Pancreas (tissue), 10 donors: ENCODE data around the gene ZMYND8. TPM values are rescaled to one million over a fixed set of nuclear protein-coding genes. Genes with fewer than 3 reads are reported as not detected.
"Not testable (repeated sequence)": the region's sequence is repeated elsewhere in the genome, so short reads cannot be mapped to it uniquely, and the experiment has no call there.

ENCODE experiments used
- ATAC-seq, 4 donors: fragments of 200-7000 bp; cut with Tn5 transposase; one replicate each; pipeline versions ENCODE4 v1.8.0 to v1.9.1; 2020; ENCODE audit warnings: mild to moderate bottlenecking in 4 of 4, moderate library complexity in 4 of 4
- DNase-seq, 6 donors: peaks; one replicate each; pipeline ENCODE4 v3.0.0-alpha.2; 2020
- FAIRE-seq: peaks from 2 replicates; lab custom pipeline; 2012; peaks lifted over from hg19 to GRCh38; lab: Jason Lieb, UNC
- H3K27ac ChIP-seq, 4 donors: fragments of 200-600 bp; sonication (generic); 1 replicate in 3 of 4; 2 replicates in 1 of 4; pipeline versions ENCODE4 v1.5.0 to v1.8.0; 2020
- H3K27me3 ChIP-seq, 4 donors: fragments of 200-600 bp; one replicate each; pipeline ENCODE4 v1.8.0; 2021
- H3K36me3 ChIP-seq, 3 donors: fragments of 200-600 bp; sonication (generic) in 1 of 3; one replicate each; pipeline versions ENCODE4 v1.5.0 to v1.8.0; 2020 to 2021
- H3K4me1 ChIP-seq, 3 donors: fragments of 200-600 bp; one replicate each; pipeline ENCODE4 v1.8.0; 2021
- H3K4me3 ChIP-seq, 4 donors: fragments of 200-600 bp; sonication (generic) in 2 of 4; one replicate each; pipeline versions ENCODE4 v1.5.0 to v1.8.0; 2020 to 2021
- H3K9me3 ChIP-seq, 4 donors: fragments of 200-600 bp; one replicate each; pipeline ENCODE4 v1.8.0; 2021
- CTCF ChIP-seq, 4 donors: fragments of 200-600 bp; sonication (generic) in 3 of 4; IDR thresholded peaks; one replicate each; pipeline versions ENCODE4 v1.5.0 to v1.8.0; 2021; ENCODE audit warnings: antibody characterized with exemption in 4 of 4
- WGBS, 2 donors: extraction: QIAGEN DNeasy Blood & Tissue Kit; methylation state at CpG; one replicate each; pipeline ENCODE4 v1.1.7; 2013; 5-methylcytosine and 5-hydroxymethylcytosine counted together
- intact Hi-C, 3 donors: fragments of 100-400 bp; cut with DNase I; formaldehyde crosslinking; loops; one replicate each; pipeline versions ENCODE4 v1.11.1 to v1.14.2; 2022
- polyA plus RNA-seq, 2 donors: library from polyadenylated mRNA; stranded (reverse); fragments of 200-250 nt; gene quantifications; one replicate each; pipeline ENCODE4 v1.2.3, GENCODE V29; 2013
- total RNA-seq, 6 donors: library from RNA; stranded (reverse); fragmentation: NEBNext Ultra II Directional in 4 of 6; extraction: Animal tissue kit (Norgen Biotek cat#: 25700) in 4 of 6; gene quantifications; one replicate each; pipeline versions ENCODE4 v1.2.1 to v1.2.4, GENCODE V29; 2021 to 2023
- donor health status: healthy with polysubstance abuse.
- donor health status: DM: no; HTN: no; CAD: no; lungs with moderate emphysema.
- donor health status: DM: no; HTN: no; CAD: no.
- donor health status: control.
- donor health status: control.
- donor health status: Bipolar disorder and iron deficiency.
- donor health status: DM: yes; HTN: yes; CAD: no.
- donor health status: DM: no; HTN: no; CAD: no.
- donor health status: DM: no; HTN: no; CAD: no.
- donor health status: DM: yes; HTN: yes; CAD: no.

ZMYND8 gene
- total and polyA plus RNA-seq, 8 donors = 10.8 to 25.6 (median 17.2) TPM

- WGBS, 2 donors = 94 to 99% methylated on average over 6 of the region's 6 CpGs
- no peaks in the 10 kb centered on the region for H3K27me3 ChIP-seq
- FAIRE-seq (no peak), DNase-seq (no peak), ATAC-seq (no peak)
- no peak overlapping the region for H3K4me3 ChIP-seq
- intact Hi-C loops = no loop called here
- H3K4me1 ChIP-seq = no peaks in the 10 kb centered on the region
- no peak for TF ChIP-seq CTCF (IDR thresholded peaks at IDR 0.05)
- H3K27ac ChIP-seq = no peak overlapping the region
- peaks cover 0 to 34% (median 6%) of the 10 kb centered on the region in 3 donors for H3K36me3 ChIP-seq
- H3K9me3 ChIP-seq = no peaks in the 10 kb centered on the region
Observed at GRCh38 chr20:47292581-47292980, 63.9 kb downstream of the ZMYND8 start.

GRCh38 chr20:47290666-47291430, 65.7 kb downstream of the ZMYND8 start:
- H3K27ac ChIP-seq = no peak overlapping the region
- intact Hi-C loops = no loop called here
- no peak overlapping the region for H3K4me3 ChIP-seq
- DNase-seq (no peak), ATAC-seq (no peak), FAIRE-seq (no peak)
- H3K27me3 ChIP-seq = no peaks in the 10 kb centered on the region
- no peaks in the 10 kb centered on the region for H3K9me3 ChIP-seq
- TF ChIP-seq CTCF (IDR thresholded peaks at IDR 0.05) = no peak
- peaks cover 0 to 26% (median 6%) of the 10 kb centered on the region in 3 donors for H3K36me3 ChIP-seq
- H3K4me1 ChIP-seq = no peaks in the 10 kb centered on the region
- WGBS, 2 donors = 93 to 94% methylated on average over 11 of the region's 11 CpGs

- no peaks in the 10 kb centered on the region for H3K9me3 ChIP-seq
- no peak for TF ChIP-seq CTCF (IDR thresholded peaks at IDR 0.05)
- intact Hi-C loops = no loop called here
- 95 to 96% methylated on average over 3 of the region's 3 CpGs for WGBS, 2 donors
- H3K36me3 ChIP-seq = peaks cover 3 to 26% (median 6%) of the 10 kb centered on the region in 3 donors
- no peak overlapping the region for H3K27ac ChIP-seq
- no peak for ATAC-seq
- DNase-seq = no peak
- H3K4me3 ChIP-seq = no peak overlapping the region
- no peaks in the 10 kb centered on the region for H3K4me1 ChIP-seq
- H3K27me3 ChIP-seq = no peaks in the 10 kb centered on the region
- no peak for FAIRE-seq
Observed at GRCh38 chr20:47290008-47290407, 66.5 kb downstream of the ZMYND8 start.

- H3K4me1 ChIP-seq = no peaks in the 10 kb centered on the region
- no peaks in the 10 kb centered on the region for H3K9me3 ChIP-seq
- H3K4me3 ChIP-seq = no peak overlapping the region
- TF ChIP-seq CTCF (IDR thresholded peaks at IDR 0.05) = no peak
- FAIRE-seq (no peak), DNase-seq (no peak), ATAC-seq (no peak)
- 89% methylated on average over 3 of the region's 3 CpGs for WGBS, 2 donors
- intact Hi-C loops = no loop called here
- peaks cover 3 to 26% (median 6%) of the 10 kb centered on the region in 3 donors for H3K36me3 ChIP-seq
- H3K27me3 ChIP-seq = no peaks in the 10 kb centered on the region
- no peak overlapping the region for H3K27ac ChIP-seq
Observed at GRCh38 chr20:47289096-47289495, 67.4 kb downstream of the ZMYND8 start.

GRCh38 chr20:47288530-47288929, 68.0 kb downstream of the ZMYND8 start:
- WGBS, 2 donors = 97 to 100% methylated on average over 8 of the region's 8 CpGs
- H3K4me3 ChIP-seq, FAIRE-seq, ATAC-seq, H3K9me3 ChIP-seq, intact Hi-C loops, H3K27ac ChIP-seq, H3K27me3 ChIP-seq, DNase-seq, H3K4me1 ChIP-seq: not testable (repeated sequence)
- H3K36me3 ChIP-seq = peaks cover 3 to 24% (median 6%) of the 10 kb centered on the region in 3 donors
